OCI-LY1 (cell line): ENCODE measurements around the gene ACSL1.

Experiments used
- EZH2 ChIP-seq: fragments of 200-600 bp; sonication (generic), shearing (Covaris generic); IDR thresholded peaks from 2 replicates; pipeline ENCODE4 v1.8.0; 2017; ENCODE audit warnings: borderline replicate concordance, mixed run types, mild to moderate bottlenecking, antibody characterized with exemption, low read length, moderate library complexity, mixed read lengths
- TF ChIP-seq, protein P1 (sequence below): fragments of 200-600 bp; sonication (generic), shearing (Covaris generic); IDR thresholded peaks from 2 replicates; pipeline ENCODE4 v1.5.1; 2017; ENCODE audit warnings: mild to moderate bottlenecking, antibody characterized with exemption, low read length, moderate library complexity, mixed read lengths

DNA sequence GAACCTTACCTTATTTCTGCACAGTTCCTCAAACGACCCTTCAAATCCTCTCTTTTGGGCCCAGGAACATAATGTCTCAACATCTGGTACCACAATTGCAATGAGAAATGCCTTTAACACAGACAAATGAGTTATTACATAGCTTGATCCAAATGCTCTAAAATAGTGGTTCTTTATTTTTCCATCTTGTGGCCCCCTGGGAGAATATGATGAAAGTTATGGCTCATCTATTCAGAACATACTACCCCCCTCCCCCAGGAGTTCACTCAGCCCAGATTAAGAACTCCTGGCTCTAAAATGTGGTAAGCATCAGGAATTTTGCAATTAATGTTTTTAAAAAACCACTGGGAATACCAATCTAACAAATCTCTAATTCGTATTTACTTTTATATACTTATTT is 68.0 kb downstream of the ACSL1 start:
- TF ChIP-seq, protein P1, sequence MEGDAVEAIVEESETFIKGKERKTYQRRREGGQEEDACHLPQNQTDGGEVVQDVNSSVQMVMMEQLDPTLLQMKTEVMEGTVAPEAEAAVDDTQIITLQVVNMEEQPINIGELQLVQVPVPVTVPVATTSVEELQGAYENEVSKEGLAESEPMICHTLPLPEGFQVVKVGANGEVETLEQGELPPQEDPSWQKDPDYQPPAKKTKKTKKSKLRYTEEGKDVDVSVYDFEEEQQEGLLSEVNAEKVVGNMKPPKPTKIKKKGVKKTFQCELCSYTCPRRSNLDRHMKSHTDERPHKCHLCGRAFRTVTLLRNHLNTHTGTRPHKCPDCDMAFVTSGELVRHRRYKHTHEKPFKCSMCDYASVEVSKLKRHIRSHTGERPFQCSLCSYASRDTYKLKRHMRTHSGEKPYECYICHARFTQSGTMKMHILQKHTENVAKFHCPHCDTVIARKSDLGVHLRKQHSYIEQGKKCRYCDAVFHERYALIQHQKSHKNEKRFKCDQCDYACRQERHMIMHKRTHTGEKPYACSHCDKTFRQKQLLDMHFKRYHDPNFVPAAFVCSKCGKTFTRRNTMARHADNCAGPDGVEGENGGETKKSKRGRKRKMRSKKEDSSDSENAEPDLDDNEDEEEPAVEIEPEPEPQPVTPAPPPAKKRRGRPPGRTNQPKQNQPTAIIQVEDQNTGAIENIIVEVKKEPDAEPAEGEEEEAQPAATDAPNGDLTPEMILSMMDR, result no peak
- TF ChIP-seq EZH2, result no peak
